Fibroblast of the aortic adventitia (primary cell): ENCODE results near the gene CTNNAL1. TPM values are rescaled to one million over a fixed set of nuclear protein-coding genes. Genes with fewer than 3 reads are reported as not detected.

Experiments
- DNase-seq: peaks from one replicate; pipeline ENCODE4 v3.0.0-alpha.2; 2010; ENCODE audit warnings: low read depth
- H3K4me3 ChIP-seq: 2 replicates; pipeline ENCODE4 v1.5.1; 2011; ENCODE audit warnings: low read depth, mild to moderate bottlenecking, control low read depth, low read length, moderate library complexity
- CTCF ChIP-seq: IDR thresholded peaks from 2 replicates; pipeline ENCODE4 v1.5.1; 2011; ENCODE audit warnings: mild to moderate bottlenecking, low read length, control low read depth, inconsistent platforms; ENCODE audit not compliant: insufficient read depth
- total RNA-seq: library from RNA; depleted of rRNA; stranded (reverse); fragments of >200 nt; gene quantifications from 2 replicates; pipeline ENCODE4 v1.2.3, GENCODE V29; 2012; ENCODE audit warnings: low replicate concordance

Gene CTNNAL1
- total RNA-seq, 1 donor: 89.8 TPM

GRCh38 chr9:108994695-108995094, 18.6 kb downstream of the CTNNAL1 start:
- TF ChIP-seq CTCF: no peak
- H3K4me3 ChIP-seq: no peak overlapping the region
- peak; percentile 65 for DNase-seq

GRCh38 chr9:108991479-108991878, 21.8 kb downstream of the CTNNAL1 start:
- DNase-seq: peak; percentile 80
- no peak for TF ChIP-seq CTCF
- no peak overlapping the region for H3K4me3 ChIP-seq

- no peak for DNase-seq
Observed at GRCh38 chr9:108983885-108984284, 29.4 kb downstream of the CTNNAL1 start.

GRCh38 chr9:108980893-108981292, 32.4 kb downstream of the CTNNAL1 start:
- no peak overlapping the region for H3K4me3 ChIP-seq
- no peak for DNase-seq
- no peak for TF ChIP-seq CTCF

More at GRCh38 chr9:108983885-108984284, 29.4 kb downstream of the CTNNAL1 start:
- no peak for TF ChIP-seq CTCF
- no peak overlapping the region for H3K4me3 ChIP-seq

GRCh38 chr9:108978205-108978604, 35.1 kb downstream of the CTNNAL1 start:
- no peak for TF ChIP-seq CTCF
- no peak overlapping the region for H3K4me3 ChIP-seq
- DNase-seq: peak; percentile 78

- DNase-seq: no peak
- no peak for TF ChIP-seq CTCF
- H3K4me3 ChIP-seq: no peak overlapping the region
Observed at GRCh38 chr9:108973895-108974294, 39.4 kb downstream of the CTNNAL1 start.

GRCh38 chr9:108972626-108973209, 40.6 kb downstream of the CTNNAL1 start:
- DNase-seq: peak; percentile 29
- no peak for TF ChIP-seq CTCF
- no peak overlapping the region for H3K4me3 ChIP-seq
